Vagina (tissue), 2 donors: ENCODE data around the gene ZP1. TPM values are rescaled to one million over a fixed set of nuclear protein-coding genes. Genes with fewer than 3 reads are reported as not detected.

ENCODE experiments used
- DNase-seq, 2 donors: peaks; one replicate each; pipeline ENCODE4 v3.0.0-alpha.2; 2017; ENCODE audit errors: extremely low spot score in 2 of 2
- H3K27ac ChIP-seq: fragments of 200-600 bp; sonication (generic); one replicate; pipeline ENCODE4 v1.5.1; 2019
- H3K27me3 ChIP-seq: fragments of 200-600 bp; sonication (generic); one replicate; pipeline ENCODE4 v1.5.1; 2019
- H3K36me3 ChIP-seq, 2 donors: fragments of 200-600 bp; sonication (generic); one replicate each; pipeline ENCODE4 v1.5.1; 2017 to 2019
- H3K4me1 ChIP-seq: fragments of 200-600 bp; sonication (generic); one replicate; pipeline ENCODE4 v1.5.1; 2019
- H3K4me3 ChIP-seq, 2 donors: fragments of 200-600 bp; sonication (generic); 1 replicate in 1 of 2; 2 replicates in 1 of 2; pipeline ENCODE4 v1.5.1; 2016 to 2019
- H3K9me3 ChIP-seq: fragments of 200-600 bp; sonication (generic); one replicate; pipeline ENCODE4 v1.5.1; 2019
- POLR2A ChIP-seq, 2 donors: fragments of 450-650 bp; IDR thresholded peaks; one replicate each; pipeline ENCODE4 v1.6.1; 2017; ENCODE audit warnings: antibody characterized with exemption in 2 of 2, mild to moderate bottlenecking in 2 of 2, moderate library complexity in 2 of 2
- POLR2AphosphoS5 ChIP-seq, 2 donors: sonication (generic); formaldehyde crosslinking; IDR thresholded peaks; one replicate each; pipeline ENCODE4 v1.9.0; 2017; ENCODE audit warnings: antibody characterized with exemption in 2 of 2, mild to moderate bottlenecking in 2 of 2, low read depth in 1 of 2; ENCODE audit not compliant: insufficient read depth in 1 of 2
- intact Hi-C: fragments of 100-400 bp; cut with DNase I; formaldehyde crosslinking; loops from one replicate; pipeline ENCODE4 v1.15.1; 2023
- total RNA-seq: library from RNA; depleted of rRNA; stranded (reverse); fragments of >200 nt; gene quantifications from one replicate; pipeline ENCODE4 v1.2.3, GENCODE V29; 2016
- TF ChIP-seq, protein P1 (sequence below), 3 experiments: fragments of 450-650 bp in 2 of 3; fragments of 200-600 bp in 1 of 3; sonication (generic) in 1 of 3; IDR thresholded peaks; one replicate each; pipeline ENCODE4 v1.5.1; 2017 to 2019; ENCODE audit warnings: antibody characterized with exemption in 3 of 3, mild to moderate bottlenecking in 2 of 3, moderate library complexity in 2 of 3

Gene ZP1
- total RNA-seq, 1 donor from 2014 or later: not detected

GRCh38 chr11:60880643-60881282 is 13.4 kb downstream of the ZP1 start:
- intact Hi-C loops: no loop called here
- DNase-seq: no peak
- TF ChIP-seq POLR2A (IDR thresholded peaks at IDR 0.05): no peak
- no peak for TF ChIP-seq POLR2AphosphoS5 (IDR thresholded peaks at IDR 0.05; ENCODE audit: insufficient read depth in 1 of 2, low read depth in 1 of 2)
- TF ChIP-seq, protein P1, sequence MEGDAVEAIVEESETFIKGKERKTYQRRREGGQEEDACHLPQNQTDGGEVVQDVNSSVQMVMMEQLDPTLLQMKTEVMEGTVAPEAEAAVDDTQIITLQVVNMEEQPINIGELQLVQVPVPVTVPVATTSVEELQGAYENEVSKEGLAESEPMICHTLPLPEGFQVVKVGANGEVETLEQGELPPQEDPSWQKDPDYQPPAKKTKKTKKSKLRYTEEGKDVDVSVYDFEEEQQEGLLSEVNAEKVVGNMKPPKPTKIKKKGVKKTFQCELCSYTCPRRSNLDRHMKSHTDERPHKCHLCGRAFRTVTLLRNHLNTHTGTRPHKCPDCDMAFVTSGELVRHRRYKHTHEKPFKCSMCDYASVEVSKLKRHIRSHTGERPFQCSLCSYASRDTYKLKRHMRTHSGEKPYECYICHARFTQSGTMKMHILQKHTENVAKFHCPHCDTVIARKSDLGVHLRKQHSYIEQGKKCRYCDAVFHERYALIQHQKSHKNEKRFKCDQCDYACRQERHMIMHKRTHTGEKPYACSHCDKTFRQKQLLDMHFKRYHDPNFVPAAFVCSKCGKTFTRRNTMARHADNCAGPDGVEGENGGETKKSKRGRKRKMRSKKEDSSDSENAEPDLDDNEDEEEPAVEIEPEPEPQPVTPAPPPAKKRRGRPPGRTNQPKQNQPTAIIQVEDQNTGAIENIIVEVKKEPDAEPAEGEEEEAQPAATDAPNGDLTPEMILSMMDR (IDR thresholded peaks at IDR 0.05): no peak

GRCh38 chr11:60887556-60887955 is 20.2 kb downstream of the ZP1 start:
- Histone ChIP-seq H3K4me3 (no peak overlapping the region), H3K36me3 (peaks cover 0 to 3% of the 10 kb centered on the region in 2 donors), H3K4me1 (no peaks in the 10 kb centered on the region), H3K9me3 (no peaks in the 10 kb centered on the region), H3K27ac (no peak overlapping the region), H3K27me3 (no peaks in the 10 kb centered on the region)
- TF ChIP-seq, protein P1 (IDR thresholded peaks at IDR 0.05): peak in 1 of 3 experiments; percentile 17
- no peak for TF ChIP-seq POLR2AphosphoS5 (IDR thresholded peaks at IDR 0.05; ENCODE audit: insufficient read depth in 1 of 2, low read depth in 1 of 2)
- DNase-seq: no peak
- intact Hi-C loops: no loop called here

More at GRCh38 chr11:60880643-60881282, 13.4 kb downstream of the ZP1 start:
- H3K9me3 ChIP-seq: no peaks in the 10 kb centered on the region
- H3K4me1 ChIP-seq: no peaks in the 10 kb centered on the region
- H3K36me3 ChIP-seq: peaks cover 0 to 15% of the 10 kb centered on the region in 2 donors
- no peak overlapping the region for H3K4me3 ChIP-seq
- H3K27me3 ChIP-seq: no peaks in the 10 kb centered on the region
- no peak overlapping the region for H3K27ac ChIP-seq

- H3K36me3 ChIP-seq: peaks cover 0 to 26% of the 10 kb centered on the region in 2 donors
- intact Hi-C loops: no loop called here
Measured at GRCh38 chr11:60889869-60890311, 22.5 kb downstream of the ZP1 start.

GRCh38 chr11:60890696-60891095 is 23.4 kb downstream of the ZP1 start:
- no peak for DNase-seq
- H3K9me3 ChIP-seq: no peaks in the 10 kb centered on the region
- peaks cover 0 to 34% of the 10 kb centered on the region in 2 donors for H3K36me3 ChIP-seq
- TF ChIP-seq POLR2AphosphoS5 (IDR thresholded peaks at IDR 0.05; ENCODE audit: insufficient read depth in 1 of 2, low read depth in 1 of 2) (no peak), POLR2A (IDR thresholded peaks at IDR 0.05) (no peak)
- TF ChIP-seq, protein P1 (IDR thresholded peaks at IDR 0.05): no peak
- H3K4me3 ChIP-seq: no peak overlapping the region
- no peaks in the 10 kb centered on the region for H3K4me1 ChIP-seq
- intact Hi-C loops: no loop called here
- H3K27ac ChIP-seq: no peak overlapping the region
- no peaks in the 10 kb centered on the region for H3K27me3 ChIP-seq

More at GRCh38 chr11:60889869-60890311, 22.5 kb downstream of the ZP1 start:
- Histone ChIP-seq H3K4me3 (no peak overlapping the region), H3K4me1 (no peaks in the 10 kb centered on the region), H3K27me3 (no peaks in the 10 kb centered on the region), H3K9me3 (no peaks in the 10 kb centered on the region), H3K27ac (no peak overlapping the region)
- no peak for DNase-seq
- TF ChIP-seq, protein P1 (IDR thresholded peaks at IDR 0.05): no peak
- no peak for TF ChIP-seq POLR2AphosphoS5 (IDR thresholded peaks at IDR 0.05; ENCODE audit: insufficient read depth in 1 of 2, low read depth in 1 of 2)
- no peak for TF ChIP-seq POLR2A (IDR thresholded peaks at IDR 0.05)

DNA sequence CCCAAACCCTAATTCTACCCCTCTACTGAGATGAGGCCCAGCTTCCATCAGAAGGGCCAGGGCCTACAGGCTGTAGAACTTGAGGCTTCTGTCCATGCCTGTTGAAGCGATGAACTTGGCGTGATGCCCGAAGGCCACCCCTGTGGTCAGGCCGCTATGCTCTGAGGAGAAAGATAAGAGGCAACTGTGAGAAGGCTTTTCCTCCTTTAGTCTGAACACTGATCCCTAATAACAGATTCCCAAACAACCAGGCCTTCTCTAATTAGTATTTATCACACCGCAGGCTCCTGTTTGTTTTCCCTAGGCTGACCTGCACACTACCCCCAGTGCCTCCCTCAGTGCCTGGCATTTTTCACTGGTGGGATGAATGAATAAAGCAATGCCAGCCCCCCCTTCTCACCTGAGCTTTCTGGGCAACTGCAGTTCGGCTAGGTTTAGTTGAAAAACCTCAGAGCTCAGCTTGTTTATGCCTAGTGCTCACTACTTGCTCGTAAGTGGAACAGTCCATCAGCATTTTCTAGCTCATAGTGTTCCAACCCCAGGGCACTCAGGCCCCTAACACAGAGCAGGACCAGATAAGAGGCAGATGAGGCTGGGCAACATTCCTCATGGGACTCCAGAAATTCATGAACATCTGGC is 23.9 kb downstream of the ZP1 start:
- no peak overlapping the region for H3K4me3 ChIP-seq
- H3K4me1 ChIP-seq: no peaks in the 10 kb centered on the region
- no peak for DNase-seq
- intact Hi-C loops: no loop called here
- no peak overlapping the region for H3K27ac ChIP-seq
- H3K27me3 ChIP-seq: no peaks in the 10 kb centered on the region
- H3K9me3 ChIP-seq: no peaks in the 10 kb centered on the region
- TF ChIP-seq, protein P1 (IDR thresholded peaks at IDR 0.05): no peak
- TF ChIP-seq POLR2AphosphoS5 (IDR thresholded peaks at IDR 0.05; ENCODE audit: insufficient read depth in 1 of 2, low read depth in 1 of 2): no peak
- TF ChIP-seq POLR2A (IDR thresholded peaks at IDR 0.05): no peak
- peaks cover 0 to 39% of the 10 kb centered on the region in 2 donors for H3K36me3 ChIP-seq
